Hepatocyte (in vitro differentiated cells): ENCODE results near the gene EPS8L3.

Experiments used
- EZH2 ChIP-seq: fragments of 200-600 bp; sonication (generic); IDR thresholded peaks from 2 replicates; pipeline ENCODE4 v1.6.1; 2016; ENCODE audit warnings: antibody characterized with exemption, mild to moderate bottlenecking, borderline replicate concordance
- TF ChIP-seq, protein P1 (sequence below): fragments of 200-600 bp; sonication (generic); IDR thresholded peaks from 2 replicates; pipeline ENCODE4 v1.5.1; 2016; ENCODE audit warnings: antibody characterized with exemption, mild to moderate bottlenecking; ENCODE audit not compliant: poor library complexity

- TF ChIP-seq, protein P1, sequence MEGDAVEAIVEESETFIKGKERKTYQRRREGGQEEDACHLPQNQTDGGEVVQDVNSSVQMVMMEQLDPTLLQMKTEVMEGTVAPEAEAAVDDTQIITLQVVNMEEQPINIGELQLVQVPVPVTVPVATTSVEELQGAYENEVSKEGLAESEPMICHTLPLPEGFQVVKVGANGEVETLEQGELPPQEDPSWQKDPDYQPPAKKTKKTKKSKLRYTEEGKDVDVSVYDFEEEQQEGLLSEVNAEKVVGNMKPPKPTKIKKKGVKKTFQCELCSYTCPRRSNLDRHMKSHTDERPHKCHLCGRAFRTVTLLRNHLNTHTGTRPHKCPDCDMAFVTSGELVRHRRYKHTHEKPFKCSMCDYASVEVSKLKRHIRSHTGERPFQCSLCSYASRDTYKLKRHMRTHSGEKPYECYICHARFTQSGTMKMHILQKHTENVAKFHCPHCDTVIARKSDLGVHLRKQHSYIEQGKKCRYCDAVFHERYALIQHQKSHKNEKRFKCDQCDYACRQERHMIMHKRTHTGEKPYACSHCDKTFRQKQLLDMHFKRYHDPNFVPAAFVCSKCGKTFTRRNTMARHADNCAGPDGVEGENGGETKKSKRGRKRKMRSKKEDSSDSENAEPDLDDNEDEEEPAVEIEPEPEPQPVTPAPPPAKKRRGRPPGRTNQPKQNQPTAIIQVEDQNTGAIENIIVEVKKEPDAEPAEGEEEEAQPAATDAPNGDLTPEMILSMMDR: no peak
- TF ChIP-seq EZH2: no peak
These were observed 35.7 kb upstream of the EPS8L3 start for GRCh38 chr1:109799445-109799844.
